Measurements from ENCODE around the gene KPNA6. TPM values are rescaled to one million over a fixed set of nuclear protein-coding genes. Genes with fewer than 3 reads are reported as not detected.

KPNA6 gene
- total and polyA plus RNA-seq, 2 of the 4 experiments (the other 2 are of a cell fraction) = 27.0 to 50.7 TPM

- Histone ChIP-seq H3K4ac (ENCODE audit: low read depth, low read length) (no peak overlapping the region), H3K4me1 (ENCODE audit: control insufficient read depth, insufficient read depth, low read length) (peaks cover 12% of the 10 kb centered on the region), H2BK15ac (ENCODE audit: low read depth, low read length) (no peak overlapping the region), H3K79me1 (ENCODE audit: low read depth in 1 of 2, low read length in 2 of 2) (peaks cover 25 to 87% of the 10 kb centered on the region in 2 experiments), H4K5ac (ENCODE audit: low read depth, low read length) (no peak overlapping the region), H4K8ac (ENCODE audit: low read depth in 2 of 2, low read length in 2 of 2) (no peak overlapping the region), H3K18ac (ENCODE audit: low read depth, low read length) (no peak overlapping the region; the same call in 1 of the 2 replicates), H3K14ac (replicated peaks; ENCODE audit: low read depth, low read length) (no peak overlapping the region), H4K91ac (ENCODE audit: insufficient read depth, low read depth, low read length) (no peak overlapping the region; the same call in 1 of the 2 replicates), H3K36me3 (ENCODE audit: control insufficient read depth, insufficient read depth, low read length) (no peaks in the 10 kb centered on the region), H3K9me3 (ENCODE audit: control insufficient read depth, insufficient read depth, low read length) (no peaks in the 10 kb centered on the region), H2AFZ (replicated peaks; ENCODE audit: low read length, poor library complexity) (no peak overlapping the region), H3K9me1 (ENCODE audit: insufficient read depth, low read length) (peaks cover 12% of the 10 kb centered on the region), H3K4me3 (ENCODE audit: insufficient read depth, low read depth, low read length) (no peak overlapping the region), H2BK120ac (ENCODE audit: low read depth, low read length) (no peak overlapping the region), H2AK5ac (ENCODE audit: low read depth, low read length) (no peak overlapping the region), H4K20me1 (ENCODE audit: insufficient read depth, low read length) (peaks cover 47% of the 10 kb centered on the region), H3K4me2 (ENCODE audit: low read depth, low read length) (peak overlapping the region; percentile 75; the same call in 1 of the 2 replicates), H3K9ac (ENCODE audit: low read depth, low read length) (no peak overlapping the region), H2BK5ac (ENCODE audit: low read depth, low read length, poor library complexity, severe bottlenecking) (peak overlapping the region; percentile 79), H2AK9ac (replicated peaks; ENCODE audit: low read depth, low read length, poor library complexity) (no peak overlapping the region), H3K27me3 (ENCODE audit: control insufficient read depth, insufficient read depth, low read length) (no peaks in the 10 kb centered on the region), H3K27ac (ENCODE audit: insufficient read depth, low read length) (no peak overlapping the region), H3K56ac (ENCODE audit: extremely low read depth, insufficient read depth, low read length) (no peak overlapping the region), H3K23ac (ENCODE audit: low read depth, low read length) (no peak overlapping the region), H2BK20ac (ENCODE audit: low read depth, low read length) (no peak overlapping the region)
- ChIA-PET CTCF (interaction anchor here (0.6 kb wide), 1 partner anchor 128 kb away, joined by 5 read pairs; no protein-coding TSS in a partner anchor), POLR2A (ENCODE audit: unreplicated experiment) (no interaction called here)
- DNase-seq = peak; percentile 55
- peak; percentile 30; the same call in 1 of the 2 replicates for ATAC-seq (ENCODE audit: low read depth)
- in situ Hi-C loops (cut with MboI; ENCODE audit: low sequenced_read_pairs) (no loop called here), dilution Hi-C loops (cut with HindIII; ENCODE audit: low sequenced_read_pairs, unreplicated experiment) (no loop called here), intact Hi-C loops (cut with micrococcal nuclease) (no loop called here)
- BruUV-seq (replicated peaks) = no TSS peak
- no peak for TF ChIP-seq USF2 (IDR thresholded peaks at IDR 0.05; ENCODE audit: low read depth, low read length)
- peak; percentile 21; the same call in 1 of the 2 replicates for TF ChIP-seq FOS (IDR thresholded peaks at IDR 0.05; ENCODE audit: low read depth, low read length)
- no peak for TF ChIP-seq MXI1 (IDR thresholded peaks at IDR 0.05; ENCODE audit: borderline replicate concordance, low read depth, low read length)
- no peak for TF ChIP-seq CHD1 (IDR thresholded peaks at IDR 0.05; ENCODE audit: low read depth, low read length)
- no peak for TF ChIP-seq POLR2A (IDR thresholded peaks at IDR 0.05; ENCODE audit: low read depth, low read length)
- no peak for TF ChIP-seq MAFK (IDR thresholded peaks at IDR 0.05; ENCODE audit: low read depth, low read length)
- no peak for TF ChIP-seq BHLHE40 (IDR thresholded peaks at IDR 0.05; ENCODE audit: low read depth, low read length)
- no peak for TF ChIP-seq RFX5 (IDR thresholded peaks at IDR 0.05; ENCODE audit: low read depth, low read length)
- 30% methylated on average over 2 of the region's 5 CpGs; no CpG with 5 or more reads in 1 of the 2 experiments for WGBS, 2 experiments (ENCODE audit: extremely low coverage in 2 of 2, insufficient read length in 1 of 2)
Observed at GRCh38 chr1:32138965-32139364, 31.1 kb downstream of the KPNA6 start.

All from IMR-90 (cell line).